Ascending aorta (tissue), 2 donors: Measurements from ENCODE around the gene CAMSAP1. TPM values are rescaled to one million over a fixed set of nuclear protein-coding genes. Genes with fewer than 3 reads are reported as not detected.

ENCODE experiments used
- DNase-seq, 2 donors: peaks; one replicate each; pipeline ENCODE4 v3.0.0-alpha.2; 2019; ENCODE audit warnings: low spot score in 2 of 2
- H3K27ac ChIP-seq, 2 donors: fragments of 200-600 bp; sonication (generic); one replicate each; pipeline ENCODE4 v1.5.1; 2016 to 2017; ENCODE audit warnings: mild to moderate bottlenecking in 1 of 2
- H3K27me3 ChIP-seq: fragments of 200-600 bp; sonication (generic); one replicate; pipeline ENCODE4 v1.5.1; 2017
- H3K36me3 ChIP-seq, 2 donors: fragments of 200-600 bp; sonication (generic); one replicate each; pipeline ENCODE4 v1.5.1; 2016
- H3K4me1 ChIP-seq, 2 donors: fragments of 200-600 bp; sonication (generic); one replicate each; pipeline ENCODE4 v1.5.1; 2016 to 2017; ENCODE audit warnings: mild to moderate bottlenecking in 1 of 2
- H3K4me3 ChIP-seq, 2 donors: fragments of 200-600 bp; sonication (generic); one replicate each; pipeline ENCODE4 v1.5.1; 2016 to 2017; ENCODE audit warnings: mild to moderate bottlenecking in 1 of 2
- H3K9me3 ChIP-seq, 2 donors: fragments of 200-600 bp; sonication (generic); one replicate each; pipeline ENCODE4 v1.5.1; 2016
- intact Hi-C: fragments of 100-400 bp; cut with DNase I; formaldehyde crosslinking; loops from one replicate; pipeline ENCODE4 v1.15.1; 2023
- total RNA-seq: library from RNA; depleted of rRNA; stranded (reverse); fragments of >200 nt; gene quantifications from one replicate; pipeline ENCODE4 v1.1.0, GENCODE V29; 2016
- TF ChIP-seq, protein P1 (sequence below), 3 experiments: fragments of 200-600 bp in 2 of 3; fragments of 450-650 bp in 1 of 3; sonication (generic) in 2 of 3; IDR thresholded peaks; one replicate each; pipeline ENCODE4 v1.5.1; 2016 to 2019; ENCODE audit warnings: antibody characterized with exemption in 3 of 3, mild to moderate bottlenecking in 1 of 3, moderate library complexity in 1 of 3

CAMSAP1 gene
- total RNA-seq, 1 donor from 2014 or later, result 10.1 TPM

DNA sequence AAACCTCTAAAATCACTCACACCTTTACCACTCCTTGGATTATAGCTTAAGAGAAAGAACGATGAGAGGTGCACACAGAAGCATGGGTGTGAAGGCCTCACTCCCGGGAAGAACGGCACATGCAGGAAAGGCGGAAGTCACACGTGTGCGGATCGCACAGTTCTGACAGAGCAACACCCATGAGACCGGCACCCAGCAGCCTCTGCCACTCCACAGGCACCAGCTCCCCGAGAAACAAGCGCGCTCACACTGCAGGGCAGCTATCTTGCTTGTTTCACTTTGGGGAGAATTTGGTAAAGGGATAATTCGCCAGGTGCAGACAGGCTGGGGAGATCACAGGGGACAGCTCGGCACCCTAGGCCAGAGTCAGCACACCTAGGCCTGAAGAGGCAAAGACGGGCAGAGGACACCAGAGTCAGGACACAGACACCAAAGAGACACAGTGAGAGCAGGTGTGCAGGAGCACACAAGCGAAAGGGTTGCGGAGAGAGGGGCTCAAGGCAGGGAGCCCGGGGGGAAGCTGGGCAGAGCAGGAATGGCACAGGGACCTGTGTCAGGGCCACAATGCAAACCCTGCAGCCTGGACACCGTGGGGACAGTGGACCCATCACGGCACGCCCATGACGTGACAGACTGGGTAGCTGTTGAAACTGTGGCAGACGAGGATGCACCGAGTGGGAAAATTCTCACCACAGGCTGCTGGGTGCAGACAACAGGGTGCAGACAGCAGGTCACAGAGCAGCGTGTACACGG is 81.7 kb downstream of the CAMSAP1 start:
- TF ChIP-seq, protein P1, sequence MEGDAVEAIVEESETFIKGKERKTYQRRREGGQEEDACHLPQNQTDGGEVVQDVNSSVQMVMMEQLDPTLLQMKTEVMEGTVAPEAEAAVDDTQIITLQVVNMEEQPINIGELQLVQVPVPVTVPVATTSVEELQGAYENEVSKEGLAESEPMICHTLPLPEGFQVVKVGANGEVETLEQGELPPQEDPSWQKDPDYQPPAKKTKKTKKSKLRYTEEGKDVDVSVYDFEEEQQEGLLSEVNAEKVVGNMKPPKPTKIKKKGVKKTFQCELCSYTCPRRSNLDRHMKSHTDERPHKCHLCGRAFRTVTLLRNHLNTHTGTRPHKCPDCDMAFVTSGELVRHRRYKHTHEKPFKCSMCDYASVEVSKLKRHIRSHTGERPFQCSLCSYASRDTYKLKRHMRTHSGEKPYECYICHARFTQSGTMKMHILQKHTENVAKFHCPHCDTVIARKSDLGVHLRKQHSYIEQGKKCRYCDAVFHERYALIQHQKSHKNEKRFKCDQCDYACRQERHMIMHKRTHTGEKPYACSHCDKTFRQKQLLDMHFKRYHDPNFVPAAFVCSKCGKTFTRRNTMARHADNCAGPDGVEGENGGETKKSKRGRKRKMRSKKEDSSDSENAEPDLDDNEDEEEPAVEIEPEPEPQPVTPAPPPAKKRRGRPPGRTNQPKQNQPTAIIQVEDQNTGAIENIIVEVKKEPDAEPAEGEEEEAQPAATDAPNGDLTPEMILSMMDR (IDR thresholded peaks at IDR 0.05), result no peak
- H3K27ac ChIP-seq, result no peak overlapping the region
- DNase-seq, result no peak
- peaks cover 37 to 53% of the 10 kb centered on the region in 2 donors for H3K36me3 ChIP-seq
- no peaks in the 10 kb centered on the region for H3K4me1 ChIP-seq
- H3K4me3 ChIP-seq, result no peak overlapping the region
- no peaks in the 10 kb centered on the region for H3K9me3 ChIP-seq
- intact Hi-C loops, result no loop called here
- H3K27me3 ChIP-seq, result no peaks in the 10 kb centered on the region

GRCh38 chr9:135823036-135823435 is 84.3 kb downstream of the CAMSAP1 start:
- intact Hi-C loops, result no loop called here
- DNase-seq, result no peak
- H3K4me3 ChIP-seq, result no peak overlapping the region
- no peaks in the 10 kb centered on the region for H3K4me1 ChIP-seq
- H3K36me3 ChIP-seq, result peaks cover 46 to 72% of the 10 kb centered on the region in 2 donors
- no peak overlapping the region for H3K27ac ChIP-seq
- TF ChIP-seq, protein P1 (IDR thresholded peaks at IDR 0.05), result no peak
- no peaks in the 10 kb centered on the region for H3K27me3 ChIP-seq
- H3K9me3 ChIP-seq, result no peaks in the 10 kb centered on the region

DNA sequence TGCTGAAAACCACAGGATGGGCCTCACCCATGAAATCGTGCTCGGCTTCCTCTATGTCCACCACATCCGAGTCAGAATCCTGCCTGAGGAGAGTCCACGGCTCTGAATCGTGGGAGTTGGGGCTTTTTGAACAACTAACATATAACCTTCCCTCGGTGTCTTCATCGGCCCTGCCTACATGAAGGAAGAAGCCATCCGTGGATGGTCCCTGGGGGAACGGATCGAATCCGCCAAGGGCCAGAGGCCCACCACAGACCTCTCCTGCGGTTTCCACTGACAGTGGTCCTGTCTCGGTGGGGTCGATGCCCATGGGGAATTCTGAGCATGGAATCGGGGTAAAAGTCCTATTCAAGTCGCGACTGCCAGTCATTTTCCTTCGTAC is 85.0 kb downstream of the CAMSAP1 start:
- TF ChIP-seq, protein P1 (IDR thresholded peaks at IDR 0.05), result no peak
- no peaks in the 10 kb centered on the region for H3K27me3 ChIP-seq
- no peak overlapping the region for H3K27ac ChIP-seq
- no peak overlapping the region for H3K4me3 ChIP-seq
- H3K36me3 ChIP-seq, result peaks cover 52 to 79% of the 10 kb centered on the region in 2 donors
- no peaks in the 10 kb centered on the region for H3K9me3 ChIP-seq
- intact Hi-C loops, result no loop called here
- H3K4me1 ChIP-seq, result no peaks in the 10 kb centered on the region
- DNase-seq, result peak in 1 of 2 donors; percentile 40

- intact Hi-C loops, result no loop called here
- H3K36me3 ChIP-seq, result peaks cover 57 to 84% of the 10 kb centered on the region in 2 donors
- TF ChIP-seq, protein P1 (IDR thresholded peaks at IDR 0.05), result no peak
- H3K9me3 ChIP-seq, result no peaks in the 10 kb centered on the region
- peak in 1 of 2 donors; percentile 50 for DNase-seq
- H3K27ac ChIP-seq, result no peak overlapping the region
- no peaks in the 10 kb centered on the region for H3K4me1 ChIP-seq
- no peak overlapping the region for H3K4me3 ChIP-seq
- H3K27me3 ChIP-seq, result no peaks in the 10 kb centered on the region
Measured at GRCh38 chr9:135821733-135822373, 85.5 kb downstream of the CAMSAP1 start.

GRCh38 chr9:135821116-135821515 is 86.2 kb downstream of the CAMSAP1 start:
- intact Hi-C loops, result no loop called here
- no peaks in the 10 kb centered on the region for H3K9me3 ChIP-seq
- no peak overlapping the region for H3K27ac ChIP-seq
- H3K4me3 ChIP-seq, result no peak overlapping the region
- H3K36me3 ChIP-seq, result peaks cover 62 to 90% of the 10 kb centered on the region in 2 donors
- no peaks in the 10 kb centered on the region for H3K4me1 ChIP-seq
- DNase-seq, result peak in 1 of 2 donors; percentile 55
- TF ChIP-seq, protein P1 (IDR thresholded peaks at IDR 0.05), result no peak
- H3K27me3 ChIP-seq, result no peaks in the 10 kb centered on the region
